GM12864 (cell line): ENCODE measurements around the gene SLC41A3.

ENCODE experiments used
- DNase-seq: peaks from one replicate; pipeline ENCODE4 v3.0.0-alpha.2; 2011; ENCODE audit warnings: low read depth
- H3K4me3 ChIP-seq: 2 replicates; pipeline ENCODE4 v1.5.1; 2011; ENCODE audit warnings: mild to moderate bottlenecking, low read depth, low read length, control low read depth
- TF ChIP-seq, protein P1 (sequence below): IDR thresholded peaks from 2 replicates; pipeline ENCODE4 v1.5.1; 2011; ENCODE audit warnings: low read depth, mild to moderate bottlenecking, moderate library complexity, low read length, control low read depth, inconsistent platforms; ENCODE audit errors: missing control alignments

The SLC41A3 gene

DNA sequence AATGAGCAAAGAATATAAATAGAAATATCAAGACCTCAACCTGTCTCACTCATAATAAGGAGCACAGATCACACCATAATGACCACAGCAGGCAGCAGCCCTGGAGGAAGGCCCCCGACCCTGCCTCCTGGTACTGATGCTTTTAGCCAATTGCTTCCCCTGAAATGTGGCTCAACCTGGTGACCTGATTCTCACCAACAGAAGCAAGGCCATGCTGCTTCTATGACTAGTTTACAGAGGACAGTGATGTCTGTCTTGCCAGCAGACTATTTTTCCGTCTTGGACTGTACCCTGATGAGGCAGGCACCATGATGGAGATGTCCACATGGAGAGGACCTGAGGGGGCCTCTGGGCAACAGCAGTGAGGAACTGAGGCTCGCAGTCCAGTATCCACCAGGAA, 18.0 kb downstream of the SLC41A3 start:
- no peak for DNase-seq
- H3K4me3 ChIP-seq = no peak overlapping the region
- TF ChIP-seq, protein P1, sequence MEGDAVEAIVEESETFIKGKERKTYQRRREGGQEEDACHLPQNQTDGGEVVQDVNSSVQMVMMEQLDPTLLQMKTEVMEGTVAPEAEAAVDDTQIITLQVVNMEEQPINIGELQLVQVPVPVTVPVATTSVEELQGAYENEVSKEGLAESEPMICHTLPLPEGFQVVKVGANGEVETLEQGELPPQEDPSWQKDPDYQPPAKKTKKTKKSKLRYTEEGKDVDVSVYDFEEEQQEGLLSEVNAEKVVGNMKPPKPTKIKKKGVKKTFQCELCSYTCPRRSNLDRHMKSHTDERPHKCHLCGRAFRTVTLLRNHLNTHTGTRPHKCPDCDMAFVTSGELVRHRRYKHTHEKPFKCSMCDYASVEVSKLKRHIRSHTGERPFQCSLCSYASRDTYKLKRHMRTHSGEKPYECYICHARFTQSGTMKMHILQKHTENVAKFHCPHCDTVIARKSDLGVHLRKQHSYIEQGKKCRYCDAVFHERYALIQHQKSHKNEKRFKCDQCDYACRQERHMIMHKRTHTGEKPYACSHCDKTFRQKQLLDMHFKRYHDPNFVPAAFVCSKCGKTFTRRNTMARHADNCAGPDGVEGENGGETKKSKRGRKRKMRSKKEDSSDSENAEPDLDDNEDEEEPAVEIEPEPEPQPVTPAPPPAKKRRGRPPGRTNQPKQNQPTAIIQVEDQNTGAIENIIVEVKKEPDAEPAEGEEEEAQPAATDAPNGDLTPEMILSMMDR = no peak

DNA sequence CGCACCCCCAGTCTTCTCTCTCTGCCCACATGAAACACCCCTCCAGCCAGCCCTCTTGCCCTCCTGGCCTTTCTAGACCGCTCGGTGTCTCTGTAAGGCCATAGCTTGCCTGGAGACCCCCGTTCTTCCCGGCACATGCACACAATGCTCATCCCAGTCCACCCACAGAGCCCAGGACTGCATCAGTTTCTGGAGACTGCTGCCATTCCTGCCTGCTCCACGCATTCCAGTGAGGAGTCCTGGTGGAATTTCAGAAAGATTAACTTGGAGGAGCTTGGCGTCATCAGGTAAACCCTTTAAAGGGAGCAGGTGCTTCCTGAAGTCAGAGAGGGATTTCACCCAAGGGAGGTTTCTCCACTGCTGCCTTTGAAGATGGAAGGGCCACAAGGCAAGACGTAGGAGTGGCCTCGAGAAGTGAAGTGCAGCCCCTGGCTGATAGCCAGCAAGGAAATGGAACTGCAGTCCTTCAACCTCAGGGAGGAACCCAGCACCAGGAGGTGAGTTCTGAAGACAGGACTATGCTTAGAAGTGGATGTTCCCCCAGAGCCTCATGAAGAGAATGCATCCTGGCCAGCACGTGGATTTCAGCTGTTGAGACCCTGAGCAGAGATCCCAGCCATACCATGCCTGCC, 19.2 kb downstream of the SLC41A3 start:
- no peak overlapping the region for H3K4me3 ChIP-seq
- no peak for DNase-seq
- TF ChIP-seq, protein P1 = no peak

DNA sequence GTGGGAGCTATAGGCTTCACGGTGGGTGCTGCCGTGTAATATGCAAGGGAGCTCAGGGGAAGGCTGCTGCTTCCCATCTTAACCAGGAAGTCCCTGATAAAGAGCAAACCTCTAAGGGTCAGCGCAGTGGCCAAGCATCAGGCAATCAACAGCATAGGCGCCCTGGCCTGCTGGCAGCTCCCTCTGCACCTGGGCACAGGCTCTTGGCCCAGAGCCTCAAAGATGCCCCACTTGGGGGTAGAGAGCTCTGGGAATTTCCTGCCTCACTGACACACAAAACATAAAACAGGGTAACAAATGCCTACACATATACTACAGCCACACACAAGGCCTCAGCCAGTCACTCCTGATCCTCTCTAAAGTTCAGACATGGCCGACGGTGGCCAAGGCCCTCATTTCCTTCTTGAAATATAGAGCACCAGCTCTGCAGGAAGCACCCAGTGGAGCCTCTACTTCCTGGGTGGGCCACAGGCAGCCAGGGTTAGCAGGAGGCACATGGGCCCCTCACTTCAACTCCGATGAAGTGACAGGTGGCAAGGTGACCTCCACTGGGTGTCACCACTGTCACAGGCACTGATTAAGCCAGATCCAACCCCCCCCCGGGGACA, 20.5 kb downstream of the SLC41A3 start:
- DNase-seq = no peak
- H3K4me3 ChIP-seq = no peak overlapping the region
- TF ChIP-seq, protein P1 = no peak

DNA sequence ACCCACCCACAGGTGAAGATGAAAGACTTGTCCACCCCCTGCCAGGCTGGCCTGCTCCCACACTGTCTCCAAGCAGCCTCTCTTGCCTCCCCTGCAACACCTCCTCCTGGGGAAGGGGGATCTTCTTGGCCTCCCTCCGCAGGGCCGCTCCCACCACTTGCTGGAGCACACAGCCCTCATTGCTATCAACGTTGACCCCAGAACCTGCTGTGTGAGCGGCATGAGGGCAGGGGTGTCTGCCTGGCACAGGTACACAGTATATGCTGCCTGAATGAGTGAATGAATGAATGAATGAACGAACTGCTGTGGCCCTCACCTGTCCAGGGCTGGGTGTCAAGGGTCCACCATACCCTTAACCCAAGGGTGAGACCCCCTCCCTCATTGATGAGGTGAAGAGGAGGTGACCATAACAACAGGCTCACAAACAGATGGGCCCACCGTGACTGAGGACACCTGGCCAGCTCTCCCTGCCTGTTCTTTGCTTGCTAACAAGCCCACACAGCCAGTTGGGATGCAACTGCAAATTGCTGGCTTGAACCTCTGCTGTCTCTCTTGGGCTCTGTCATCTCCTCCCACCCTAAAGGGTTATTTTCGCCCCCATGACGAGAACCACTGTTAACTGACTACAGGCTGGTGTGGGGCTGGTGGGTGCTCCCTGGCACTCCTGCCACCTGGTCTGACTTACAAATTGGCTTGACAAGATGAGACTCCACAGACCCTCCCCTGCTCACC, 22.5 kb downstream of the SLC41A3 start:
- no peak for DNase-seq
- TF ChIP-seq, protein P1 = no peak
- no peak overlapping the region for H3K4me3 ChIP-seq

DNA sequence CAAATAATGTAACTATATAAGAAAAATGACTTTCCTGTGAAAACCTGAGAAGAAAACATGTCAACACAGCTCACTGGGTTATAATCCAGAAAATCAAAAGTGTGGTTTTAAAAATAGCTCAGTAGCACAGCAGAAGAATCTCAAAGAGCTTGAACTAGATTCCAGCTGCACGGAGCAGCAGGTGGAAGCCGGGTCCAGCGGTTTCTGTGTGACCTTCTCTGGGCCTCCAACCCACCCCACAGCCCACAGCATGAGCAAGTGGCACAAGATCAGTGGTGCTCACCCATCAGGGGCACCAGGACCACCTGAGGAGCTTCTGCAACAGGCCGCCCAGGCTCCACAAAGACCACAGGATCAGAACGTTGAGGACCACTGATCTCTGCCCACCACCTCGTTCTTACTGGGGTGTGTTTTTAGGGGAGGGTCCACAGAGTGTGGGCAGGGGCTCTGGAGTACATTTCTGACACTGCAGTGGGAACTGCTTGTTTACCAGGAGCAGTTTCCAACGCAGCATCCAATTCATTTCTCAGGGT, 23.2 kb downstream of the SLC41A3 start:
- TF ChIP-seq, protein P1 = no peak

DNA sequence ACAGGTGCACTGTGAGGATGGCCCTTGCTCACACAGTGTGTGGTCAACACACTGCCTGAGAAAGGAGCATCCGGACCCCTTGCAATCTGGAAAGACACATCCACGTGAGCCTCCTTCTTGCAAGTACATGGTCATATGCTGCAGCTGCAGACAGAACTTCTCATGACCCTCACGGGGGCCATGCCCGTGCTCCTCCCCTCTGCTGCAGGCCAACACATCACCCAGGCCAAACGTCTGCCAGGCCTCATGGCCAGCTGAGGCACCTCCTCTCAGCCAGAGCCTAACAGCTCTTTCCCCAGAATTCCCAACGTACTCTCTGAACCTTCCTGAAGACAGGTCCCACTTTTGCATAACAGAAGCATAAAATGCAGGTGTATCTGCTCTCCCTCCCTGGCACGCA, 25.3 kb downstream of the SLC41A3 start:
- no peak overlapping the region for H3K4me3 ChIP-seq
- TF ChIP-seq, protein P1 = no peak
- no peak for DNase-seq

More for the DNA sequence above, 23.2 kb downstream of the SLC41A3 start:
- H3K4me3 ChIP-seq = no peak overlapping the region
- no peak for DNase-seq
